ENCODE measurements around the gene GAPVD1. TPM values are rescaled to one million over a fixed set of nuclear protein-coding genes. Genes with fewer than 3 reads are reported as not detected.

Gene GAPVD1
- total and polyA plus RNA-seq, 2 of the 13 experiments (the other 11 are each of a cell fraction or from before 2014, with no cell fraction given): 11.1 to 33.2 TPM

GRCh38 chr9:125241000-125241862, 20.4 kb upstream of the GAPVD1 start, which contains the start of gene HSPA5 (continued):
- TF ChIP-seq, protein P1, sequence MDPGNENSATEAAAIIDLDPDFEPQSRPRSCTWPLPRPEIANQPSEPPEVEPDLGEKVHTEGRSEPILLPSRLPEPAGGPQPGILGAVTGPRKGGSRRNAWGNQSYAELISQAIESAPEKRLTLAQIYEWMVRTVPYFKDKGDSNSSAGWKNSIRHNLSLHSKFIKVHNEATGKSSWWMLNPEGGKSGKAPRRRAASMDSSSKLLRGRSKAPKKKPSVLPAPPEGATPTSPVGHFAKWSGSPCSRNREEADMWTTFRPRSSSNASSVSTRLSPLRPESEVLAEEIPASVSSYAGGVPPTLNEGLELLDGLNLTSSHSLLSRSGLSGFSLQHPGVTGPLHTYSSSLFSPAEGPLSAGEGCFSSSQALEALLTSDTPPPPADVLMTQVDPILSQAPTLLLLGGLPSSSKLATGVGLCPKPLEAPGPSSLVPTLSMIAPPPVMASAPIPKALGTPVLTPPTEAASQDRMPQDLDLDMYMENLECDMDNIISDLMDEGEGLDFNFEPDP (CRISPR knock-in tag; conservative IDR thresholded peaks at IDR 0.05): no peak
- TF ChIP-seq CEBPB (IDR thresholded peaks at IDR 0.05; ENCODE audit: borderline replicate concordance, low read depth, low read length): no peak
- TF ChIP-seq ZSCAN20 (CRISPR knock-in tag; IDR thresholded peaks at IDR 0.05; ENCODE audit: borderline replicate concordance): 0 out of 2 replicates have a peak, but pooled peaks have one; percentile 50
- no peak for TF ChIP-seq ZBTB37 (CRISPR knock-in tag; IDR thresholded peaks at IDR 0.05)
- TF ChIP-seq NFKB2 (CRISPR knock-in tag; IDR thresholded peaks at IDR 0.05; ENCODE audit: borderline replicate concordance): peak; percentile 70; the same call in 1 of the 2 replicates
- TF ChIP-seq ZNF839 (CRISPR knock-in tag; IDR thresholded peaks at IDR 0.05; ENCODE audit: borderline replicate concordance): no peak
- peak; percentile 17 for TF ChIP-seq RARA (CRISPR knock-in tag; IDR thresholded peaks at IDR 0.05)
- TF ChIP-seq U2AF2 (IDR thresholded peaks at IDR 0.05; ENCODE audit: low read depth, low read length): no peak
- TF ChIP-seq ZBTB20 (CRISPR knock-in tag; IDR thresholded peaks at IDR 0.05; ENCODE audit: borderline replicate concordance, low read depth): peak; percentile 58
- peak; percentile 99 for TF ChIP-seq XBP1 (CRISPR knock-in tag; IDR thresholded peaks at IDR 0.05)
- TF ChIP-seq, protein P2, sequence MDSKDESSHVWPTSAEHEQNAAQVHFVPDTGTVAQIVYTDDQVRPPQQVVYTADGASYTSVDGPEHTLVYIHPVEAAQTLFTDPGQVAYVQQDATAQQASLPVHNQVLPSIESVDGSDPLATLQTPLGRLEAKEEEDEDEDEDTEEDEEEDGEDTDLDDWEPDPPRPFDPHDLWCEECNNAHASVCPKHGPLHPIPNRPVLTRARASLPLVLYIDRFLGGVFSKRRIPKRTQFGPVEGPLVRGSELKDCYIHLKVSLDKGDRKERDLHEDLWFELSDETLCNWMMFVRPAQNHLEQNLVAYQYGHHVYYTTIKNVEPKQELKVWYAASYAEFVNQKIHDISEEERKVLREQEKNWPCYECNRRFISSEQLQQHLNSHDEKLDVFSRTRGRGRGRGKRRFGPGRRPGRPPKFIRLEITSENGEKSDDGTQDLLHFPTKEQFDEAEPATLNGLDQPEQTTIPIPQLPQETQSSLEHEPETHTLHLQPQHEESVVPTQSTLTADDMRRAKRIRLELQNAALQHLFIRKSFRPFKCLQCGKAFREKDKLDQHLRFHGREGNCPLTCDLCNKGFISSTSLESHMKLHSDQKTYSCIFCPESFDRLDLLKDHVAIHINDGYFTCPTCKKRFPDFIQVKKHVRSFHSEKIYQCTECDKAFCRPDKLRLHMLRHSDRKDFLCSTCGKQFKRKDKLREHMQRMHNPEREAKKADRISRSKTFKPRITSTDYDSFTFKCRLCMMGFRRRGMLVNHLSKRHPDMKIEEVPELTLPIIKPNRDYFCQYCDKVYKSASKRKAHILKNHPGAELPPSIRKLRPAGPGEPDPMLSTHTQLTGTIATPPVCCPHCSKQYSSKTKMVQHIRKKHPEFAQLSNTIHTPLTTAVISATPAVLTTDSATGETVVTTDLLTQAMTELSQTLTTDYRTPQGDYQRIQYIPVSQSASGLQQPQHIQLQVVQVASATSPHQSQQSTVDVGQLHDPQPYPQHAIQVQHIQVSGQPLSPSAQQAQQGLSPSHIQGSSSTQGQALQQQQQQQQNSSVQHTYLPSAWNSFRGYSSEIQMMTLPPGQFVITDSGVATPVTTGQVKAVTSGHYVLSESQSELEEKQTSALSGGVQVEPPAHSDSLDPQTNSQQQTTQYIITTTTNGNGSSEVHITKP (CRISPR knock-in tag; IDR thresholded peaks at IDR 0.05; ENCODE audit: low read depth): no peak
- TF ChIP-seq KAT8 (CRISPR knock-in tag; IDR thresholded peaks at IDR 0.05): peak; percentile 78
- no peak; the same call in 1 of the 2 replicates for TF ChIP-seq IRX3 (CRISPR knock-in tag; IDR thresholded peaks at IDR 0.05; ENCODE audit: borderline replicate concordance, low read depth)
- no peak for TF ChIP-seq ZNF737 (CRISPR knock-in tag; IDR thresholded peaks at IDR 0.05; ENCODE audit: borderline replicate concordance)
- TF ChIP-seq IKZF5 (CRISPR knock-in tag; IDR thresholded peaks at IDR 0.05): no peak
